K562 treated with DMSO at 1 percent for 48 hours (cell line): ENCODE results near the gene SREBF1. TPM values are rescaled to one million over a fixed set of nuclear protein-coding genes. Genes with fewer than 3 reads are reported as not detected.

Source experiments
- total RNA-seq: library from RNA; unstranded; fragments of 300-600 nt; gene quantifications from 2 replicates; pipeline ENCODE4 v1.2.3, GENCODE V29; 2022; ENCODE audit warnings: low replicate concordance; ENCODE audit errors: extremely low read depth

Gene SREBF1
- not detected in 2 replicates for total RNA-seq

GRCh38 chr17:17836818-17837379, at the start of gene SREBF1:
Gene SREBF1, minus strand, starts transcription at chr17:17836986. Its CDS starts 169 bp downstream, at chr17:17836817.

Other genes starting within 250 kb of the SREBF1 start
- gene PEMT, start 245.3 kb downstream of the SREBF1 start, total RNA-seq, result not detected in 2 replicates
- gene RAI1, start 155.5 kb downstream of the SREBF1 start, total RNA-seq, result not detected in 2 replicates
- not detected in 2 replicates for gene TOM1L2, start 135.4 kb upstream of the SREBF1 start, total RNA-seq
- gene DRC3, start 135.9 kb upstream of the SREBF1 start, total RNA-seq, result not detected in 2 replicates
- not detected in 2 replicates for gene ATPAF2, start 202.2 kb upstream of the SREBF1 start, total RNA-seq
- not detected in 2 replicates for gene GID4, start 202.4 kb upstream of the SREBF1 start, total RNA-seq